HG03558 (cell line): ENCODE data around the gene SLC52A1.
"Not testable (repeated sequence)": the region's sequence is repeated elsewhere in the genome, so short reads cannot be mapped to it uniquely, and the experiment has no call there.

Experiments used
- ATAC-seq: cut with Tn5 transposase; IDR thresholded peaks from one replicate; pipeline ENCODE4 v1.9.1; 2021; ENCODE audit warnings: moderate number of reproducible peaks; ENCODE audit not compliant: unreplicated experiment; ENCODE audit errors: extremely low read depth

The SLC52A1 gene

GRCh38 chr17:5032865-5033264 is 2.4 kb downstream of the SLC52A1 start:
- no peak for ATAC-seq

- ATAC-seq, result no peak
Measured at GRCh38 chr17:5031365-5032082, 3.7 kb downstream of the SLC52A1 start.

- ATAC-seq, result not testable (repeated sequence)
Measured at GRCh38 chr17:5030168-5030567, 5.1 kb downstream of the SLC52A1 start.

GRCh38 chr17:5027916-5028315 is 7.3 kb downstream of the SLC52A1 start:
- no peak for ATAC-seq

GRCh38 chr17:5027299-5027698 is 7.9 kb downstream of the SLC52A1 start:
- no peak for ATAC-seq

- no peak for ATAC-seq
Measured at GRCh38 chr17:5024604-5025003, 10.6 kb downstream of the SLC52A1 start.

- ATAC-seq, result no peak
Measured at GRCh38 chr17:5023588-5024147, 11.6 kb downstream of the SLC52A1 start.

- no peak for ATAC-seq
Measured at GRCh38 chr17:5022171-5022711, 13.0 kb downstream of the SLC52A1 start.

GRCh38 chr17:5020502-5021023 is 14.7 kb downstream of the SLC52A1 start:
- ATAC-seq, result no peak

GRCh38 chr17:5019475-5019956 is 15.7 kb downstream of the SLC52A1 start:
- no peak for ATAC-seq

GRCh38 chr17:5014357-5014756 is 20.9 kb downstream of the SLC52A1 start:
- ATAC-seq, result no peak

GRCh38 chr17:5011928-5012327 is 23.3 kb downstream of the SLC52A1 start:
- ATAC-seq, result no peak

GRCh38 chr17:5003214-5003867 is 31.9 kb downstream of the SLC52A1 start:
- ATAC-seq, result no peak

- no peak for ATAC-seq
Measured at GRCh38 chr17:5002121-5002788, 33.0 kb downstream of the SLC52A1 start.

- ATAC-seq, result no peak
Measured at GRCh38 chr17:5000237-5000639, 35.0 kb downstream of the SLC52A1 start.

- ATAC-seq, result no peak
Measured at GRCh38 chr17:4999430-5000093, 35.7 kb downstream of the SLC52A1 start.

GRCh38 chr17:4998732-4999429 is 36.3 kb downstream of the SLC52A1 start:
- ATAC-seq, result no peak

GRCh38 chr17:4998027-4998731 is 37.0 kb downstream of the SLC52A1 start:
- ATAC-seq, result no peak
